Transverse colon (tissue), 4 donors: ENCODE data around the gene CAPN7. TPM values are rescaled to one million over a fixed set of nuclear protein-coding genes. Genes with fewer than 3 reads are reported as not detected.

Source experiments
- DNase-seq: peaks from one replicate; pipeline ENCODE4 v3.0.0-alpha.2; 2019
- H3K27ac ChIP-seq, 4 donors: fragments of 200-600 bp; sonication (generic); 2 replicates each; pipeline ENCODE4 v1.5.1; 2016 to 2018; ENCODE audit warnings: inconsistent platforms in 4 of 4
- H3K27me3 ChIP-seq: fragments of 200-600 bp; sonication (generic); 2 replicates; pipeline ENCODE4 v1.5.1; 2017; ENCODE audit warnings: inconsistent platforms
- H3K36me3 ChIP-seq, 4 donors: fragments of 200-600 bp; sonication (generic); 2 replicates each; pipeline ENCODE4 v1.5.1; 2017 to 2019; ENCODE audit warnings: inconsistent platforms in 4 of 4
- H3K4me1 ChIP-seq, 4 donors: fragments of 200-600 bp; sonication (generic); 2 replicates each; pipeline ENCODE4 v1.5.1; 2017 to 2020; ENCODE audit warnings: inconsistent platforms in 4 of 4
- H3K4me3 ChIP-seq, 4 donors: fragments of 200-600 bp; sonication (generic); 1 replicate in 1 of 4; 2 replicates in 3 of 4; pipeline versions ENCODE4 v1.5.1 to v1.6.1; 2017 to 2019; ENCODE audit warnings: inconsistent platforms in 4 of 4
- H3K9me3 ChIP-seq, 2 donors: fragments of 200-600 bp; sonication (generic); 2 replicates each; pipeline ENCODE4 v1.5.1; 2017 to 2019; ENCODE audit warnings: inconsistent platforms in 2 of 2
- CTCF ChIP-seq, 5 experiments: fragments of 200-600 bp in 3 of 5; fragments of 450-650 bp in 2 of 5; sonication (generic) in 3 of 5; IDR thresholded peaks; 1 replicate in 2 of 5; 2 replicates in 3 of 5; pipeline ENCODE4 v1.5.1; 2016 to 2017; ENCODE audit warnings: antibody characterized with exemption in 5 of 5, inconsistent platforms in 3 of 5, mild to moderate bottlenecking in 2 of 5, moderate library complexity in 1 of 5
- EP300 ChIP-seq: sonication (generic); formaldehyde crosslinking; IDR thresholded peaks from one replicate; pipeline ENCODE4 v1.6.1; 2017; ENCODE audit warnings: antibody characterized with exemption, low read depth
- POLR2A ChIP-seq: fragments of 450-650 bp; IDR thresholded peaks from one replicate; pipeline ENCODE4 v1.6.1; 2016; ENCODE audit warnings: antibody characterized with exemption, mild to moderate bottlenecking, moderate library complexity
- POLR2AphosphoS5 ChIP-seq, 3 donors: sonication (generic); formaldehyde crosslinking; IDR thresholded peaks; one replicate each; pipeline ENCODE4 v1.6.1; 2016; ENCODE audit warnings: antibody characterized with exemption in 3 of 3
- WGBS, 2 donors: methylation state at CpG; one replicate each; pipeline ENCODE4 v1.1.5; 2018; ENCODE audit warnings: low coverage in 1 of 2; 5-methylcytosine and 5-hydroxymethylcytosine counted together
- in situ Hi-C, 4 donors: fragments of 200-750 bp; cut with MboI; loops; one replicate each; pipeline versions ENCODE4 v1.15.0 to v1.15.1; 2017; ENCODE audit warnings: low sequenced_read_pairs in 3 of 4, low pct_ligation_motif_present in 1 of 4, low pct_unique_long_range_greater_than_20kb in 1 of 4
- intact Hi-C: fragments of 100-400 bp; cut with DNase I; formaldehyde crosslinking; loops from one replicate; pipeline ENCODE4 v1.15.1; 2023; ENCODE audit warnings: low total_unique reads
- total RNA-seq, 4 donors: library from RNA; depleted of rRNA; stranded (reverse); fragments of >200 nt; gene quantifications; one replicate each; pipeline ENCODE4 v1.1.0, GENCODE V29; 2016

CAPN7 gene
- total RNA-seq, 4 donors from 2014 or later: 12.1 to 78.4 (median 48.8) TPM

GRCh38 chr3:15204005-15204404 lies 2.0 kb upstream of the CAPN7 start:
- H3K4me1 ChIP-seq: peaks cover 4 to 20% (median 14%) of the 10 kb centered on the region in 4 donors
- intact Hi-C loops (loop anchor here (5.0 to 10.0 kb wide), 2 partner anchors 97 to 201 kb away; no protein-coding TSS in a partner anchor), in situ Hi-C loops (loop anchor here in 3 of 4 donors (5.0 to 25.0 kb wide), 4 partner anchors 99 to 1058 kb away; partner anchors contain the start of genes DPH3 (in 1 of the 3) and OXNAD1 (in 1 of the 3))
- no peaks in the 10 kb centered on the region for H3K9me3 ChIP-seq
- no peak overlapping the region for H3K4me3 ChIP-seq
- no peak overlapping the region for H3K27ac ChIP-seq
- 96% methylated on average over 3 of the region's 3 CpGs; no CpG with 5 or more reads in 1 of the 2 donors for WGBS, 2 donors
- no peaks in the 10 kb centered on the region for H3K36me3 ChIP-seq
- TF ChIP-seq EP300 (no peak), POLR2AphosphoS5 (IDR thresholded peaks at IDR 0.05) (no peak), CTCF (IDR thresholded peaks at IDR 0.05) (no peak)
- DNase-seq: no peak
- H3K27me3 ChIP-seq: no peaks in the 10 kb centered on the region

- H3K4me1 ChIP-seq: peaks cover 4 to 28% (median 14%) of the 10 kb centered on the region in 4 donors
- TF ChIP-seq EP300 (no peak), CTCF (IDR thresholded peaks at IDR 0.05) (peak in 1 of 5 experiments; percentile 55)
- intact Hi-C loops: loop anchor here (10.0 kb wide), 1 partner anchor 199 kb away; no protein-coding TSS in a partner anchor
Observed at GRCh38 chr3:15205482-15205933, 538 bp upstream of the CAPN7 start.

GRCh38 chr3:15206662-15207576 lies 873 bp downstream of the CAPN7 start:
- Histone ChIP-seq H3K27ac (peak overlapping the region; percentile 95 to 98 (median 96)), H3K36me3 (peaks cover 0 to 1% (median under 1%) of the 10 kb centered on the region in 4 donors), H3K9me3 (no peaks in the 10 kb centered on the region), H3K4me1 (peaks cover 4 to 35% (median 14%) of the 10 kb centered on the region in 4 donors), H3K27me3 (no peaks in the 10 kb centered on the region), H3K4me3 (peak overlapping the region; percentile 68 to 97 (median 78))
- no peak for TF ChIP-seq EP300
- in situ Hi-C loops: loop anchor here in 3 of 4 donors (10.0 to 25.0 kb wide), 3 partner anchors 102 to 1055 kb away; partner anchors contain the start of genes DPH3 (in 1 of the 3) and OXNAD1 (in 1 of the 3)
- WGBS, 2 donors: 2% methylated on average over 4 to 30 of the region's 30 CpGs
- intact Hi-C loops: loop anchor here (10.0 kb wide), 1 partner anchor 198 kb away; no protein-coding TSS in a partner anchor
- peak; percentile 36 for DNase-seq

More at GRCh38 chr3:15205482-15205933, 538 bp upstream of the CAPN7 start:
- H3K9me3 ChIP-seq: no peaks in the 10 kb centered on the region
- no peak for DNase-seq
- H3K4me3 ChIP-seq: peak overlapping the region; percentile 46 to 79 (median 73)
- no peaks in the 10 kb centered on the region for H3K36me3 ChIP-seq
- H3K27me3 ChIP-seq: no peaks in the 10 kb centered on the region
- WGBS, 2 donors: 0 to 5% methylated on average over 3 of the region's 3 CpGs
- H3K27ac ChIP-seq: peak overlapping the region; percentile 95 to 98 (median 96)
- in situ Hi-C loops: loop anchor here in 3 of 4 donors (10.0 to 25.0 kb wide), 3 partner anchors 101 to 1057 kb away; partner anchors contain the start of genes DPH3 (in 1 of the 3) and OXNAD1 (in 1 of the 3)

GRCh38 chr3:15207836-15208504 lies 1.9 kb downstream of the CAPN7 start:
- WGBS, 2 donors: 41 to 71% methylated on average over 3 to 5 of the region's 5 CpGs
- no peaks in the 10 kb centered on the region for H3K9me3 ChIP-seq
- H3K27me3 ChIP-seq: no peaks in the 10 kb centered on the region
- peaks cover 4 to 38% (median 14%) of the 10 kb centered on the region in 4 donors for H3K4me1 ChIP-seq
- H3K27ac ChIP-seq: peak overlapping the region; percentile 95 to 98 (median 96)
- H3K36me3 ChIP-seq: peaks cover 0 to 11% (median 5%) of the 10 kb centered on the region in 4 donors
- H3K4me3 ChIP-seq: peak overlapping the region in 3 of 4 donors; percentile 68 to 79 (median 78)
- intact Hi-C loops (loop anchor here (10.0 kb wide), 1 partner anchor 197 kb away; no protein-coding TSS in a partner anchor), in situ Hi-C loops (loop anchor here in 3 of 4 donors (10.0 to 25.0 kb wide), 3 partner anchors 103 to 1054 kb away; partner anchors contain the start of genes DPH3 (in 1 of the 3) and OXNAD1 (in 1 of the 3))
- TF ChIP-seq POLR2A: no peak
- TF ChIP-seq POLR2AphosphoS5 (IDR thresholded peaks at IDR 0.05): no peak
- no peak for TF ChIP-seq EP300
- TF ChIP-seq CTCF (IDR thresholded peaks at IDR 0.05): no peak
- DNase-seq: no peak
